ENCODE measurements around the gene OR6C75.
"Not testable (repeated sequence)": the region's sequence is repeated elsewhere in the genome, so short reads cannot be mapped to it uniquely, and the experiment has no call there.

The OR6C75 gene

DNA sequence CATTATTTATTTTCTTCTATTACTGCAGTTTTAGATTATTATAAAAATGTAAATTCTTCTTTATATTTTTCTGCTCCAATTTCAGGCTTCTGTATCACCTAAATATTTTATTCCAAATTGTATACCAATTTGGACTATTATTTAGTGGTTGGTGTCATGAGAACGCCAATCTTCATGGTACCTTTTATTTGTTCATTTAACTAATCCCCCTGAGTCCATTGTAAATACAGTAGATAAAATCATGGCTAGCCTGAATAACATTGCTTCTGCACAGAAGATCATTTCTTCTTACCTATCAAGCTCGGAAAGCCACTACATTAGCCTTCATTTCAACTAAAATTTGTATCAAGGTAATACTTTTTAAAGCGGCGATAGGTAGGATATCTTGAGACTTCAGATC, at the start of gene OR6C75:
Gene OR6C75, plus strand, starts transcription at position 301 of the 400 bp plus-strand sequence. CDS start 2,136 bp downstream, outside the sequence.
- TF ChIP-seq, protein P1, sequence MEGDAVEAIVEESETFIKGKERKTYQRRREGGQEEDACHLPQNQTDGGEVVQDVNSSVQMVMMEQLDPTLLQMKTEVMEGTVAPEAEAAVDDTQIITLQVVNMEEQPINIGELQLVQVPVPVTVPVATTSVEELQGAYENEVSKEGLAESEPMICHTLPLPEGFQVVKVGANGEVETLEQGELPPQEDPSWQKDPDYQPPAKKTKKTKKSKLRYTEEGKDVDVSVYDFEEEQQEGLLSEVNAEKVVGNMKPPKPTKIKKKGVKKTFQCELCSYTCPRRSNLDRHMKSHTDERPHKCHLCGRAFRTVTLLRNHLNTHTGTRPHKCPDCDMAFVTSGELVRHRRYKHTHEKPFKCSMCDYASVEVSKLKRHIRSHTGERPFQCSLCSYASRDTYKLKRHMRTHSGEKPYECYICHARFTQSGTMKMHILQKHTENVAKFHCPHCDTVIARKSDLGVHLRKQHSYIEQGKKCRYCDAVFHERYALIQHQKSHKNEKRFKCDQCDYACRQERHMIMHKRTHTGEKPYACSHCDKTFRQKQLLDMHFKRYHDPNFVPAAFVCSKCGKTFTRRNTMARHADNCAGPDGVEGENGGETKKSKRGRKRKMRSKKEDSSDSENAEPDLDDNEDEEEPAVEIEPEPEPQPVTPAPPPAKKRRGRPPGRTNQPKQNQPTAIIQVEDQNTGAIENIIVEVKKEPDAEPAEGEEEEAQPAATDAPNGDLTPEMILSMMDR (IDR thresholded peaks at IDR 0.05; ENCODE audit: low read depth, low read length) = no peak
- no peak within 1 kb of the TSS for H3K4me3 ChIP-seq (ENCODE audit: low read depth, low read length)

DNA sequence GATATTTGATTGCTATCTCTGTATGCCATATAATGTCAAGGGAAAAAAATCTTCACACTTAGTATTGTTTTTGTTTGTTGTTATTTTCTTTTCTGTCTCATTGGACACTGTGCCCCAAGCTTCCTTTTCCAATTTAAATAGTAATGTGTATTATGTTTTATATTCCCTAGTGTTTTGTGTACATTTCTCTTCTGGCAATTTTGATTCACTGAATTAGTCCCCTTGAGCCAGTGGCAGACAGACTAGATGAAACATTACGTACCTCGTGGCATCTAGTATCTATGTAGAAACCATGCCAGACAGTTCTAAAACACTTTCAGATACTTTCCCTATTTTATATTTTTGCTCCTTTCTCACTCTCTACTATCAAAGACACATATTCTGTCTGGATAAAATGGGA, 48.7 kb upstream of the OR6C75 start, which contains the start of gene OR6C1:
Gene OR6C1, plus strand, starts transcription at position 301 of the 400 bp plus-strand sequence. CDS start 6,257 bp downstream, outside the sequence.
- DNase-seq (ENCODE audit: low read depth, low spot score) = no peak
- in situ Hi-C loops (cut with HindIII; ENCODE audit: low sequenced_read_pairs) = no loop called here
- TF ChIP-seq, protein P1 (IDR thresholded peaks at IDR 0.05; ENCODE audit: low read depth, low read length) = no peak
- no peak within 1 kb of the TSS for H3K4me3 ChIP-seq (ENCODE audit: low read depth, low read length)

More for the DNA sequence above, at the start of gene OR6C75:
- in situ Hi-C loops (cut with HindIII; ENCODE audit: low sequenced_read_pairs) = no loop called here
- DNase-seq (ENCODE audit: low read depth, low spot score) = no peak

DNA sequence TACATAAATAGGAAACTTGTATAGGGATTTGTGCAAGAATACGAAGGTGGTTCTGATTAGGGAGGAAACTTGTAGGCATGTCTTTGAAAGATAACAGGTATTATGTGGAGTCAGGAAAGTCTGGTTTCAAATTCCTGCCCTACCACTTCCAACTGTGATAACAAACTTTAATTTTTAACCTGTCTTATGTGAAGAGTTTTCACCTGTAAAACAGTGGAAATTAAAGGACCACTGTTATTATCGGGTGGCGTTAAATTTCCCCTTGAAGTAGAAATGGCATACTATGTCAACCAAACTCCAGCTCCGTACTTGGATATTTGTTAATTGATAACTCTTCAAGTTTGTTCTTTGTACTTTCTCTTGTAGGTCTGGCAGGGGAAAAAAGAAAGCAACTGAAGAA, 42.6 kb upstream of the OR6C75 start:
- TF ChIP-seq, protein P1 (IDR thresholded peaks at IDR 0.05; ENCODE audit: low read depth, low read length) = no peak
- in situ Hi-C loops (cut with HindIII; ENCODE audit: low sequenced_read_pairs) = no loop called here
- DNase-seq (ENCODE audit: low read depth, low spot score) = no peak
- no peak overlapping the region for H3K4me3 ChIP-seq (ENCODE audit: low read depth, low read length)

DNA sequence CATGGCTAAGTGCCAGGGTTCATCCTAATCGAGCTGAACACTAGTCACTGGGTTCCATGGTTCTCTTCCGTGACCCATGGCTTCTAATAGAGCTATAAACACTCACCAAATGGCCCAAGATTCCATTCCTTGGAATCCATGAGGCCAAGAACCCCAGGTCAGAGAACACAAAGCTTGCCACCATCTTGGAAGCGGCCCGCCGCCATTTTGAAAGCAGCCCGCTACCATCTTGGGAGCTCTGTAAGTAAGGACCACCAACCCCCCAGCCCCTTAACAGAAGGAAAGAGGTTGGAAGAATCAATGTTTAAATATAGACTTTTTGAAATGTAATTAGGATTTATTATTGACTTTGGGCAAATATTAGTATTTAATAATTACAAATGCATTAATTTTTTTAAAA, 37.0 kb upstream of the OR6C75 start:
- H3K4me3 ChIP-seq (ENCODE audit: low read depth, low read length); in situ Hi-C loops (cut with HindIII; ENCODE audit: low sequenced_read_pairs); DNase-seq (ENCODE audit: low read depth, low spot score): not testable (repeated sequence)

DNA sequence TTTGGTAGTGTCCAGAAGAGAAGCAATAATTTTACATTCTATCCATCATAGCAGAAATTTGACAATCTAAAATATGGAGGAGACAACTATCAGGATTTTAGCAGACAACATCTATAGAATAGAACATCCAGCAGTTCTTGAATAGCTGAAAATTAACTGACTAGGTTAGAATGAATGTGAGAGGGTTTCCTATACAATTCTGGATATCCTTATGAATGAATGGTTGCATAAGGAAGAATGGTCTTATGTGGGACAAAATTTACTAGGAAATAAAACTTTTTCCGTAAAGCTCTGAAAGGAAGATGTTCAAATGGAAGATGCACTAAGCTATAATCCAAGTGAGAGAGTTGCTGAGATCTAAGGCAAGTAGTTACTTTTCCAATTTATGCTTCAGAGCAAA, 32.3 kb upstream of the OR6C75 start, which contains the start of gene OR6C3:
Gene OR6C3, plus strand, starts transcription at position 301 of the 400 bp plus-strand sequence. CDS start 955 bp downstream, outside the sequence.
- in situ Hi-C loops (cut with HindIII; ENCODE audit: low sequenced_read_pairs) = no loop called here
- no peak for DNase-seq (ENCODE audit: low read depth, low spot score)
- H3K4me3 ChIP-seq (ENCODE audit: low read depth, low read length) = no peak within 1 kb of the TSS
- TF ChIP-seq, protein P1 (IDR thresholded peaks at IDR 0.05; ENCODE audit: low read depth, low read length) = no peak

DNA sequence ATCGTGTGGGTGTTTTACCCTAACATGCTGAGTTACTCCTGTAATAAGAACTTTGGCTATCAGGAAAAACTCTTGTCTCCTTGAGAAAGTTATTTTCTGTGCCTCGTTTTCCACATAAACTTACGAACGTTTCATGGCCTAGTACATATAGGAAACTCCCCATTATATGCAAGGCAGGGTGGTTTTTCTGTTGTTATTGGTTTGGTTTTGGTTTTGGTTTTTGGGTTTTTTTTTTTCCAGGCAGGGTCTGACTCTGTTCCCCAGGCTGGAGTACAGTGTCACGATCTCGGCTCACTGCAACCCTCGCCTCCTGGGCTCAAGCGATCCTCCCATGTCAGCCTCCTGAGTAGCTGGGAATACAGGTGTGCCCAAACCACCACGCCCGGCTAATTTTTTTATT, 26.8 kb upstream of the OR6C75 start:
- no peak overlapping the region for H3K4me3 ChIP-seq (ENCODE audit: low read depth, low read length)
- in situ Hi-C loops (cut with HindIII; ENCODE audit: low sequenced_read_pairs) = no loop called here
- TF ChIP-seq, protein P1 (IDR thresholded peaks at IDR 0.05; ENCODE audit: low read depth, low read length) = no peak
- no peak for DNase-seq (ENCODE audit: low read depth, low spot score)

DNA sequence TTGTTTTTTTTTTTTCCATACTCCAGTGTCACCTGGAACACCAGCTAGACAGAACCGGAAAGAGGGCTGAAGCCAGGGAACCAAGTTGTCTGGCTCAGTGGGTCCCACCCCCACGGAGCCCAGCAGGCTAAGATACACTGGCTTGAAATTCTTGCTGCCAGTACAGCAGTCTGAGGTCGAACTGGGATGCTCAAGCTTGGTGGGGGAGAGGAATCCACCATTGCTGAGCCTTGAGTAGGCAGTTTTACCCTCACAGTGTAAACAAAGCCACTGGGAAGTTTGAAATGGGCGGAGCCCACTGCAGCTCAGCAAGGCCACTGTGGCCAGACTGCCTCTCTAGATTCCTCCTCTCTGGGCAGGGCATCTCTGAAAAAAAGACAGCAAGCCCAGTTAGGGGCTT, 7.4 kb upstream of the OR6C75 start:
- H3K4me3 ChIP-seq (ENCODE audit: low read depth, low read length); in situ Hi-C loops (cut with HindIII; ENCODE audit: low sequenced_read_pairs); DNase-seq (ENCODE audit: low read depth, low spot score): not testable (repeated sequence)

DNA sequence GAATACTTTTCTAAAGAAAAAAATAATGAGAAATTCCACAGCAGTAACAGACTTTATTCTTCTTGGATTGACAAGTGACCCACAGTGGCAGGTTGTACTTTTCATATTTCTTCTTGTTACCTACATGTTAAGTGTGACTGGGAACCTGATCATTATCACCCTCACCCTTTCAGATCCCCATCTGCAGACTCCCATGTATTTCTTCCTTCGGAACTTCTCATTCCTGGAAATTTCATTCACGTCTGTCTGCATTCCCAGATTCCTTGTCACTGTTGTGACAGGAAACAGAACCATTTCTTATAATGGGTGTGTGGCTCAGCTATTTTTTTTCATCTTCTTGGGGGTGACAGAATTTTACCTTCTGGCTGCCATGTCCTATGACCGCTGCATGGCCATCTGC, 2.3 kb downstream of the OR6C75 start:
- H3K4me3 ChIP-seq (ENCODE audit: low read depth, low read length) = no peak overlapping the region
- TF ChIP-seq, protein P1 (IDR thresholded peaks at IDR 0.05; ENCODE audit: low read depth, low read length) = no peak
- in situ Hi-C loops (cut with HindIII; ENCODE audit: low sequenced_read_pairs) = no loop called here
- no peak for DNase-seq (ENCODE audit: low read depth, low spot score)
